Thoracic aorta (tissue), 2 donors: ENCODE data around the gene ZNF566. TPM values are rescaled to one million over a fixed set of nuclear protein-coding genes. Genes with fewer than 3 reads are reported as not detected.

Experiments
- ATAC-seq: fragments of 150-250 bp; one replicate; pipeline ENCODE4 v1.8.0; 2017; ENCODE audit warnings: low read depth; ENCODE audit not compliant: insufficient number of reproducible peaks, low FRiP score
- DNase-seq: peaks from one replicate; pipeline ENCODE4 v3.0.0-alpha.2; 2020; ENCODE audit warnings: low spot score
- H3K27ac ChIP-seq, 2 donors: fragments of 200-600 bp; sonication (generic); 1 replicate in 1 of 2; 2 replicates in 1 of 2; pipeline ENCODE4 v1.5.1; 2016; ENCODE audit warnings: mild to moderate bottlenecking in 2 of 2, moderate library complexity in 2 of 2
- H3K27me3 ChIP-seq: fragments of 200-600 bp; sonication (generic); replicated peaks from 2 replicates; pipeline ENCODE4 v1.6.0; 2016; ENCODE audit warnings: mild to moderate bottlenecking; ENCODE audit not compliant: insufficient read depth
- H3K36me3 ChIP-seq: fragments of 200-600 bp; sonication (generic); one replicate; pipeline ENCODE4 v1.5.1; 2016
- H3K4me1 ChIP-seq, 2 donors: fragments of 200-600 bp; sonication (generic); 1 replicate in 1 of 2; 2 replicates in 1 of 2; pipeline versions ENCODE4 v1.5.1 to v1.6.0; 2016; ENCODE audit warnings: low read depth in 2 of 2, mild to moderate bottlenecking in 1 of 2; ENCODE audit not compliant: control insufficient read depth in 1 of 2
- H3K4me3 ChIP-seq: fragments of 200-600 bp; sonication (generic); 2 replicates; pipeline ENCODE4 v1.5.1; 2016; ENCODE audit warnings: mild to moderate bottlenecking
- H3K9me3 ChIP-seq: fragments of 200-600 bp; sonication (generic); 2 replicates; pipeline ENCODE4 v1.5.1; 2016
- total RNA-seq, 2 donors: library from RNA; depleted of rRNA; stranded (reverse); fragments of >200 nt; gene quantifications; one replicate each; pipeline versions ENCODE4 v1.1.0 to v1.2.3, GENCODE V29; 2016
- TF ChIP-seq, protein P1 (sequence below): fragments of 200-600 bp; sonication (generic); IDR thresholded peaks from one replicate; pipeline ENCODE4 v1.5.1; 2019; ENCODE audit warnings: antibody characterized with exemption

The ZNF566 gene
- total RNA-seq, 2 donors from 2014 or later = 14.8 to 25.3 TPM

DNA sequence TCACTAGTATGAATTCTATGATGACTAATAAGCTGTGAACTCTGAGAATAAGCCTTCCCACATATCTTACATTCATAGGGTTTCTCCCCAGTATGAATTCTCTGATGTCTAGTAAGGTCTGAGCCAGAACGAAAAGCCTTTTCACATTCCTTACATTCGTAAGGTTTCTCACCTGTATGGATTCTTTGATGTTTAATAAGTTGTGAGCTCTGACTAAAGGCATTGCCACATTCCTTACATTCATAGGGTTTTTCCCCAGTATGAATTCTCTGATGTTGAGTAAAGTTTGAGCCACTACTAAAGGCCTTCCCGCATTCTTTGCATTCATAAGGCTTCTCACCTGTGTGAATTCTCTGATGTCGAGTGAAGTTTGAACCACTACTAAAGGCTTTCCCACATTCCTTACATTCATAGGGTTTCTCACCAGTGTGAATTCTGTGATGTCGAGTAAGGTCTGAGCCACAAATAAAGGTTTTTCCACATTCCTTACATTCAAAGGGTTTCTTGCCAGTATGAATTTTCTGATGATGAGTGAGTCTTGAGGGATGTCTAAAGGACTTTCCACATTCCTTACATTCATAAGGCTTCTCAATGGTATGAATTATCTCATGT, 40.2 kb downstream of the ZNF566 start:
- no peak for DNase-seq
- no peaks in the 10 kb centered on the region for H3K27me3 ChIP-seq
- peaks cover 66% of the 10 kb centered on the region for H3K36me3 ChIP-seq
- peaks cover 94% of the 10 kb centered on the region for H3K9me3 ChIP-seq
- TF ChIP-seq, protein P1, sequence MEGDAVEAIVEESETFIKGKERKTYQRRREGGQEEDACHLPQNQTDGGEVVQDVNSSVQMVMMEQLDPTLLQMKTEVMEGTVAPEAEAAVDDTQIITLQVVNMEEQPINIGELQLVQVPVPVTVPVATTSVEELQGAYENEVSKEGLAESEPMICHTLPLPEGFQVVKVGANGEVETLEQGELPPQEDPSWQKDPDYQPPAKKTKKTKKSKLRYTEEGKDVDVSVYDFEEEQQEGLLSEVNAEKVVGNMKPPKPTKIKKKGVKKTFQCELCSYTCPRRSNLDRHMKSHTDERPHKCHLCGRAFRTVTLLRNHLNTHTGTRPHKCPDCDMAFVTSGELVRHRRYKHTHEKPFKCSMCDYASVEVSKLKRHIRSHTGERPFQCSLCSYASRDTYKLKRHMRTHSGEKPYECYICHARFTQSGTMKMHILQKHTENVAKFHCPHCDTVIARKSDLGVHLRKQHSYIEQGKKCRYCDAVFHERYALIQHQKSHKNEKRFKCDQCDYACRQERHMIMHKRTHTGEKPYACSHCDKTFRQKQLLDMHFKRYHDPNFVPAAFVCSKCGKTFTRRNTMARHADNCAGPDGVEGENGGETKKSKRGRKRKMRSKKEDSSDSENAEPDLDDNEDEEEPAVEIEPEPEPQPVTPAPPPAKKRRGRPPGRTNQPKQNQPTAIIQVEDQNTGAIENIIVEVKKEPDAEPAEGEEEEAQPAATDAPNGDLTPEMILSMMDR = no peak
- H3K4me3 ChIP-seq = peak overlapping the region; percentile 12
- no peaks in the 10 kb centered on the region for H3K4me1 ChIP-seq
- H3K27ac ChIP-seq = no peak overlapping the region
- no peak for ATAC-seq

GRCh38 chr19:36441339-36441738, 48.0 kb downstream of the ZNF566 start:
- Histone ChIP-seq H3K36me3 (peaks cover 5% of the 10 kb centered on the region), H3K9me3 (peaks cover 65% of the 10 kb centered on the region), H3K4me3 (no peak overlapping the region), H3K4me1 (no peaks in the 10 kb centered on the region), H3K27me3 (no peaks in the 10 kb centered on the region), H3K27ac (no peak overlapping the region)
- TF ChIP-seq, protein P1 = no peak
- ATAC-seq = no peak
- DNase-seq = no peak

- TF ChIP-seq, protein P1 = no peak
- Histone ChIP-seq H3K27ac (no peak overlapping the region), H3K27me3 (no peaks in the 10 kb centered on the region), H3K9me3 (peaks cover 20% of the 10 kb centered on the region), H3K36me3 (no peaks in the 10 kb centered on the region), H3K4me3 (no peak overlapping the region), H3K4me1 (no peaks in the 10 kb centered on the region)
- ATAC-seq (no peak), DNase-seq (no peak)
These were observed 52.8 kb downstream of the ZNF566 start for GRCh38 chr19:36436531-36436930.

DNA sequence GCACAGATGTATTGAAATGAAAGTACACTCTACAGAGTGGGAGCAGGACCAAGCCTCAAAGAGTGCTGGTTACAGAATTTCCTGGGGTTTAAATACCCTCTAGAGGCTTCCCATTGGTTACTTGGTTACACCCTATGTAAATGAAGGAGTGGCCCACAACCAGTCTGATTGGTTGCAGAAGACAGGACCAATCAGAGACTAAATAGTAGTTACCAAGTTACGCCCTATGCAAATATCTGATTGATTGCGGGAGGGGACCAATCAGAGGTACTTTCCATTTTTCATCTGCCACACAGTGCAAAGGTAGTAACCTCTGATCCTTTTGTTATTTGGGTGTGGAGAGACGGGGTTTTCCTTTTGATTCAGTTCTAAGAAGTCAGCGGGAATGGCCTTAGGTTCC, 65.4 kb downstream of the ZNF566 start:
- Histone ChIP-seq H3K27me3 (no peaks in the 10 kb centered on the region), H3K4me3 (no peak overlapping the region), H3K36me3 (no peaks in the 10 kb centered on the region), H3K9me3 (no peaks in the 10 kb centered on the region), H3K4me1 (no peaks in the 10 kb centered on the region), H3K27ac (no peak overlapping the region)
- DNase-seq = no peak
- ATAC-seq = no peak
- TF ChIP-seq, protein P1 = no peak

- Histone ChIP-seq H3K27me3 (no peaks in the 10 kb centered on the region), H3K27ac (no peak overlapping the region), H3K4me3 (peak overlapping the region; percentile 74), H3K36me3 (no peaks in the 10 kb centered on the region), H3K9me3 (no peaks in the 10 kb centered on the region), H3K4me1 (peaks cover 8 to 10% of the 10 kb centered on the region in 2 donors)
- TF ChIP-seq, protein P1 = no peak
- ATAC-seq (no peak), DNase-seq (no peak)
These were observed 67.4 kb downstream of the ZNF566 start for GRCh38 chr19:36421749-36422481.
